ENCODE measurements around the gene TMEM163.

TMEM163 gene

DNA sequence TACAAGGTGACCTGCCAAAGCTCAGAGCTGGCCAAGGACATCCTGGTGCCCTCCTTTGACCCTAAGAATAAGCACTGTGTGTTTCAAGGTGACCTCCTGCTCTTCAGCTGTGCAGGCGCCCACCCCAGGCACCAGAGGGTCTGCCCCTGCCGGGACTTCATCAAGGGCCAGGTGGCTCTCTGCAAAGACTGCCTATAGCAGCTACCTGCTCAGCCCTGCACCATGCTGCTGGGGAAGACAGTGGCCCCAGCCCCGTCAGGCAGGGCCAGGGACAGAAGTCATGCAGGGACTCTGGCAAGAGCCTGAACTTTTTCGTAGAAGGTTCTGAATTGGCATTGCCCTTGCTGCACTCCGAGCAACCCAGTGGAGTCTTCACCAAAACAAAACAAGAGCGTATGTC, 270.1 kb downstream of the TMEM163 start:
- Histone ChIP-seq H3K79me2 (ENCODE audit: insufficient read depth, low read length) (no peaks in the 10 kb centered on the region), H2AFZ (ENCODE audit: low read length) (no peak overlapping the region), H3K4me3 (ENCODE audit: low read depth, low read length, poor library complexity, severe bottlenecking) (no peak overlapping the region), H3K36me3 (ENCODE audit: insufficient read depth, low read length) (peaks cover 83% of the 10 kb centered on the region), H3K27ac (ENCODE audit: low read depth, low read length, poor library complexity, severe bottlenecking) (no peak overlapping the region), H3K9me2 (ENCODE audit: low read depth, low read length) (no peaks in the 10 kb centered on the region), H3K9ac (ENCODE audit: low read length) (no peak overlapping the region), H3F3A (ENCODE audit: insufficient read depth, low read length) (no peaks in the 10 kb centered on the region), H3K27me3 (ENCODE audit: insufficient read depth, low read length) (no peaks in the 10 kb centered on the region), H3K4me1 (ENCODE audit: insufficient read depth, low read length, severe bottlenecking) (no peaks in the 10 kb centered on the region), H4K20me1 (ENCODE audit: insufficient read depth, low read length) (no peaks in the 10 kb centered on the region), H3K9me3 (ENCODE audit: low read length) (no peaks in the 10 kb centered on the region), H3K4me2 (ENCODE audit: low read length) (no peak overlapping the region)
- TF ChIP-seq, protein P1, sequence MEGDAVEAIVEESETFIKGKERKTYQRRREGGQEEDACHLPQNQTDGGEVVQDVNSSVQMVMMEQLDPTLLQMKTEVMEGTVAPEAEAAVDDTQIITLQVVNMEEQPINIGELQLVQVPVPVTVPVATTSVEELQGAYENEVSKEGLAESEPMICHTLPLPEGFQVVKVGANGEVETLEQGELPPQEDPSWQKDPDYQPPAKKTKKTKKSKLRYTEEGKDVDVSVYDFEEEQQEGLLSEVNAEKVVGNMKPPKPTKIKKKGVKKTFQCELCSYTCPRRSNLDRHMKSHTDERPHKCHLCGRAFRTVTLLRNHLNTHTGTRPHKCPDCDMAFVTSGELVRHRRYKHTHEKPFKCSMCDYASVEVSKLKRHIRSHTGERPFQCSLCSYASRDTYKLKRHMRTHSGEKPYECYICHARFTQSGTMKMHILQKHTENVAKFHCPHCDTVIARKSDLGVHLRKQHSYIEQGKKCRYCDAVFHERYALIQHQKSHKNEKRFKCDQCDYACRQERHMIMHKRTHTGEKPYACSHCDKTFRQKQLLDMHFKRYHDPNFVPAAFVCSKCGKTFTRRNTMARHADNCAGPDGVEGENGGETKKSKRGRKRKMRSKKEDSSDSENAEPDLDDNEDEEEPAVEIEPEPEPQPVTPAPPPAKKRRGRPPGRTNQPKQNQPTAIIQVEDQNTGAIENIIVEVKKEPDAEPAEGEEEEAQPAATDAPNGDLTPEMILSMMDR (IDR thresholded peaks at IDR 0.05; ENCODE audit: low read length): no peak
- no peak for TF ChIP-seq EZH2 (IDR thresholded peaks at IDR 0.05; ENCODE audit: borderline replicate concordance, low read length)

DNA sequence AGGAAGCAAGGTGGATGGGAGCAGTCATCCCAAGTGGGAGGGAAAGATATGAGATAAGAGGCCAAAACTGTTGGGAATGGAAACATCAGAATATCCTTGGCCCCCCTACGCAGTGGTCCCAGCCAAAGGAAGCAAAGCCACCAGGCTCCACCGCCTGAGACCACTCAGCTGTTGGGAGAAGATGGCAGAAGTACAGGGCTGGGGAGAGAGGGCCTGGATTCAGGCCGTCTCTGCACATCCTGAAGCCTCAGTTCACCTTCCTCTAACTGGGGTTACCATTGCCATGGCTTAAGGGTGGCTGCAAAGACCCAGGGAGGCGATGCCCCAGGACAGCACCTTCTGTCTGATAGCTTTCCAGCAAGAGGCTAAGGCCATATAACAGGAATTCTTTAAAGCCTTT, 271.1 kb downstream of the TMEM163 start:
- H3F3A ChIP-seq (ENCODE audit: insufficient read depth, low read length): no peaks in the 10 kb centered on the region
- TF ChIP-seq, protein P1 (IDR thresholded peaks at IDR 0.05; ENCODE audit: low read length): no peak
- H3K4me3 ChIP-seq (ENCODE audit: low read depth, low read length, poor library complexity, severe bottlenecking): no peak overlapping the region
- H3K27me3 ChIP-seq (ENCODE audit: insufficient read depth, low read length): no peaks in the 10 kb centered on the region
- peaks cover 75% of the 10 kb centered on the region for H3K36me3 ChIP-seq (ENCODE audit: insufficient read depth, low read length)
- no peak overlapping the region for H2AFZ ChIP-seq (ENCODE audit: low read length)
- H3K9me2 ChIP-seq (ENCODE audit: low read depth, low read length): no peaks in the 10 kb centered on the region
- H3K4me2 ChIP-seq (ENCODE audit: low read length): no peak overlapping the region
- H3K79me2 ChIP-seq (ENCODE audit: insufficient read depth, low read length): no peaks in the 10 kb centered on the region
- no peaks in the 10 kb centered on the region for H4K20me1 ChIP-seq (ENCODE audit: insufficient read depth, low read length)
- no peaks in the 10 kb centered on the region for H3K9me3 ChIP-seq (ENCODE audit: low read length)
- no peak overlapping the region for H3K27ac ChIP-seq (ENCODE audit: low read depth, low read length, poor library complexity, severe bottlenecking)
- no peaks in the 10 kb centered on the region for H3K4me1 ChIP-seq (ENCODE audit: insufficient read depth, low read length, severe bottlenecking)
- H3K9ac ChIP-seq (ENCODE audit: low read length): no peak overlapping the region

DNA sequence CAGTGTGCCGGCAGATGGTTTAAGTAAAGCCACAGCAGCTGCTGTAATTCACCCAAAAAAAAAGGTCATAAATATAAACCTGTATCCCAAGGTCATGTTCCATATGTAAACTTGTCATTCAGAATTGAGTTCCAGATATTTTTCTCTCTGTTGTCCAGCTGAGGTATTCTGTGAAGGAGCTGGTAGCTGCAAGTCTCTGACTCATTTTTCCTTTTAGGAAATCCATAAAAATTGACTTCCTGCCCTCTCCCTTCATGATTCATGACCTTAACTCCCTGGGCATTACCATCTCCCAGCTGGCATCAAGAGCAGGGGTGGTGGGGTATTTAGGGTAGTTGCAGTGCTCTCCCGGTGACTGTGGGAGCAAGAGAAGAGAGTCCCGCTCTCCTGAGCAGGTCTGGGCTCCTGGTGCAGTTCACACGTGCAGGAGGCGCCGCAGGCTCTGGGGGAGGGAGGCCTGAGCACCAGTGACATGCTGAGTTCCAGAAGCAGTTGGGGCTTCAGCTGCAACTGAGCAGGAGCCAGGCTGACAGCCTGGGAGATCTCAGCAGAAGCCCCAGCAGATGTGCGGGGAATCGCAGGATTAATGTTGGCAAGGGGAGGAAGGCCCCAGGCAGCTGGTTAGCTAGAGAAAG, 272.3 kb downstream of the TMEM163 start:
- Histone ChIP-seq H3K27me3 (ENCODE audit: insufficient read depth, low read length) (no peaks in the 10 kb centered on the region), H2AFZ (ENCODE audit: low read length) (no peak overlapping the region), H3K9ac (ENCODE audit: low read length) (no peak overlapping the region), H3K4me2 (ENCODE audit: low read length) (no peak overlapping the region), H3F3A (ENCODE audit: insufficient read depth, low read length) (no peaks in the 10 kb centered on the region), H3K27ac (ENCODE audit: low read depth, low read length, poor library complexity, severe bottlenecking) (no peak overlapping the region), H3K79me2 (ENCODE audit: insufficient read depth, low read length) (no peaks in the 10 kb centered on the region), H3K9me3 (ENCODE audit: low read length) (no peaks in the 10 kb centered on the region), H4K20me1 (ENCODE audit: insufficient read depth, low read length) (no peaks in the 10 kb centered on the region), H3K4me3 (ENCODE audit: low read depth, low read length, poor library complexity, severe bottlenecking) (no peak overlapping the region), H3K36me3 (ENCODE audit: insufficient read depth, low read length) (peaks cover 75% of the 10 kb centered on the region), H3K4me1 (ENCODE audit: insufficient read depth, low read length, severe bottlenecking) (no peaks in the 10 kb centered on the region), H3K9me2 (ENCODE audit: low read depth, low read length) (no peaks in the 10 kb centered on the region)
- no peak for TF ChIP-seq EZH2 (IDR thresholded peaks at IDR 0.05; ENCODE audit: borderline replicate concordance, low read length)
- TF ChIP-seq, protein P1 (IDR thresholded peaks at IDR 0.05; ENCODE audit: low read length): no peak

Data from OCI-LY1 (cell line).